Lung microvascular endothelial cell (primary cell): ENCODE measurements around the gene PTRHD1. TPM values are rescaled to one million over a fixed set of nuclear protein-coding genes. Genes with fewer than 3 reads are reported as not detected.

Experiments used
- DNase-seq, 2 donors: peaks; one replicate each; pipeline versions ENCODE4 v3.0.0 to v3.0.0-alpha.2; 2010; ENCODE audit warnings: low read depth in 2 of 2
- total RNA-seq: library from RNA; depleted of rRNA; stranded (reverse); fragments of >200 nt; gene quantifications from 2 replicates; pipeline ENCODE4 v1.2.1, GENCODE V29; 2014

PTRHD1 gene, protein sequence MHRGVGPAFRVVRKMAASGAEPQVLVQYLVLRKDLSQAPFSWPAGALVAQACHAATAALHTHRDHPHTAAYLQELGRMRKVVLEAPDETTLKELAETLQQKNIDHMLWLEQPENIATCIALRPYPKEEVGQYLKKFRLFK
- 37.3 and 42.5 TPM in 2 replicates for total RNA-seq

- DNase-seq, result peak; percentile 97
Observed at GRCh38 chr2:24792874-24793760, at the start of gene PTRHD1, which contains the start of gene CENPO. Gene PTRHD1 (minus strand): TSS chr2:24793391. CDS start chr2:24793377, 14 bp downstream. Gene CENPO (plus strand): TSS chr2:24793425. CDS start chr2:24793920, 495 bp downstream.

DNA sequence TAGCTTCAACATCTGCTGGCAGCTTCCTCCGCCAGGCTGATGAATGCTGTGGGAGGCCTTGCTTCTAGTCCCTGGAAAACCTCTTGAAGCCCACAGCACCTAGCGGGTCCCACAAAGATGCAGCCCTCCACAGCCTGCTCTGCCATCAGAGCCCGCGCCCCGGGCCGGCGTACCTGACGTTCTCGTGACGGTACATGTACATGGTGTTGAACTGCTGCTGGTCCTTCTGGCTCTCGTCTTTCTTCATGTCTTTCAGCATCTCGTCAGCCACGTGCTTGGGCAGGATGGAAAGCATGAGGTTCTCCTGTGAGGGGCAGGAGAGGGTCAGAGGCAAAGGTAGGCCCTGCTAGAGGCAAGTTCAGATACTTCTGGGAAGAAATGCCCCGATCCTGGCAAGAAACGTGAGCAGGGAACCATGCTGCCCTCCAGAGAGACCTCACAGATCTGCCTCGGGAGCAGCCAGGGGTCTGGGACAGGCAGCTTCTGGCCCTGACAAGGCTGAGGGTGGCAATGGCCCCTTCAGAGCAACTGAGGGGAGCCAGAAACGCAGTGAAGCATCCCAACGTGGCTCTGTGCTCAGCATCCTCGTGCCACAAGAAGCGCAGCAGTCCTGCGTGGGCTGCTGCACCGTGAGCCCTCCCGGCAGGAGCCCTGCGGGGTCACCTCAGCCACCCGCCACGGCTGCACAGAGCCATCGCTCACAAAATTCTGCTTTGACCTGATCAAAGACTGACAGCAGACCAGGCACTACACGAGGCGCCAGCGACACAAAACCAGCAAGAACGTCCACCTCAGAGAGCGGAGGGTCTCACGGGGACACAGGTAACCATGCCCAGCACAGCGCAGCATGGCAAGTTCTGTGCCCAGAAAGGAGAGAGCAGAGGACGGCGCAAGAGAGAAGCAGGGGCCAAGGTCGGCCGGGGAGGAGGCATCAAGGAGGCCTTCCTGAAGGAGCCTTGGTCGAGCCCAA, 49.2 kb upstream of the PTRHD1 start:
- no peak for DNase-seq

DNA sequence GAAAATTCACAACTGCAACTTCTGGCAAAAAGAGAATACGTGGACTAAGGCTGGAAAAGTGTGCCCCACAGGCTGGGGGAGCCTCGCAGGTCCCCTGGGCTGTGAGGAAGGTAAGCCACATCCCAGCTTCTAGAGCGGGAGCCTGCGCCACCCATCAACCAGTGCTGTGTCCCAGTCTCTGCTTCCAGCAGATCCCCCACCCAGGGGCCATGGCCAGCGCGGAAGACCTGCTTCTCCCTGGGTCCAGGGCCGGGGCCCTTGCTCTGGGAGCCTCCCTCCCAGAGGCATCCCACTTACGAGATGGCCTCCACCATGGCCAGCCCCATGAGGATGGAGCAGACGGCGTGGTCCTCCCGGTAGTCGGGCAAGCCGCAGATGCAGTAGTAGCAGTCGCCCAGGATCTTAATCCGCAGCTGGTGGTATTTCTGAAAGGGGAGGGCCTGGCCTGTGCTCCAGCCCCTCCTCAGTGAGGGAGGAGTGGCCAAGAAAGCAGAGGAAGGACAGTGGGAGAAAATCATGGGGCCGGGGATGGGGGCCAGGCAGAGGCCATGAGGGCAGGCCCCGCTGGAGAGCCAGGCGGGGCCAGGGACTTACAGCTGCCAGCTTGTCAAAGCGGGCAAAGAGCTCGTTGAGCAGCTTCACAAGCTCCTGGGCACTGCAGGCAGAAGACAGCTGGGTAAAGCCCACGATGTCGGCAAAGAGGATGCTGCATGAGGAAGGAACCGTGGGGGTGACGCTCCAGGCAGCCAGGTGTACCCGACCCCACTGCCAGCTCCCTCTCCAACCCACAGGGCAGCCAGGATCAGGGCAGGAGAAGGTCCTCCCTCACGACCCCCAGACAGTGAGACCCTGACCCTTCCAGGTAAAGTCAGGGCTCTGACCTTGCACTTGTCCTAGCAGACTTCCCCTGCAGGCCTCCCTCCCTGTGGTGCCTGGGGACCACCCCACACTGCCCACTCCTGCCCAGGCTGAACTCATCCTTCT, 48.1 kb upstream of the PTRHD1 start:
- DNase-seq, result no peak

- no peak for DNase-seq
Observed at GRCh38 chr2:24840164-24840869, 47.1 kb upstream of the PTRHD1 start.

DNA sequence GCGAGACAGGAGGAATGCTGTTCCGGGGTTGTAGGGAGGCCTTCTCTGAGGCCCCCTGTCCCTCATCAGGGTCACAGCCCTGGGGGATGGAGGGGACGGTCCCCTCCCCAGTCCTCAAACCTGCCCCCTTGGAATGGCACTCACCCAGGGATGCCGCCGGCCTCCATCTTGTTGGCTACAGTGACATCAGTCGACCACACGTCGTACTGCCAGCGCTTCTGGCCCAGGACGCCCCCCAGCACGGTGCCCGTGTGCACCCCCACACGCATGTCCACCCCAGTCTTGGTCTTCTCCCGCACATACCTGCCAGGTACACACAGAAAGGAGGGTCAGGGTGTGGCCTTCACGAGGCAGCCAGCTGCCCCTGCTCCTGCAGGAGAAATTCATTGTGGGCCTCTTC, 46.5 kb upstream of the PTRHD1 start:
- DNase-seq, result no peak

- no peak for DNase-seq
Observed at GRCh38 chr2:24838541-24838940, 45.4 kb upstream of the PTRHD1 start.

DNA sequence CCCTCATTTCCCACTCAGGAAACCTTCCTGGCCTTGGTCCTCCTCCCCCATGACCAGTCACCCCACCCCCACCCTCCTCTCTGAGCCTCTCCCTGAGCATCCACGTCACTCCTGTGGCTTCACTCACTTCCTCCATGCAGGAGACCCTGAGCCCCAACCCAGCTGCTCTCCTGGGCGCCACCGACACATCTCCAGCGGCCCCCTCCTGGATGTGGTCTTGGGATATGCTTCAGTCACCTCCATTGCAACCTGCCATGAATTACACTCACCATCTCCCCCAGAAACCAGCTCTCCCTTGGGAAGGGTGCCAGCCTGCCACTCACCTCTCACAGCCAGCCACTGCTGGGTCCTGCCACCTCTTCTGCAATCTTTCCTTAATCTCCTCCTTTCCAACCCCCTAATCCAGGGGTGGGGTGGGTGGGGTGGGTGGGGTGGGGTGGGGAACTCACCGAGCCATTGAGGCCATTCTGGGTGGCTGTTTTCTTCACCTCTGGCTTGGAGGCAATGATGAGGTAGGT, 44.9 kb upstream of the PTRHD1 start:
- no peak for DNase-seq

DNA sequence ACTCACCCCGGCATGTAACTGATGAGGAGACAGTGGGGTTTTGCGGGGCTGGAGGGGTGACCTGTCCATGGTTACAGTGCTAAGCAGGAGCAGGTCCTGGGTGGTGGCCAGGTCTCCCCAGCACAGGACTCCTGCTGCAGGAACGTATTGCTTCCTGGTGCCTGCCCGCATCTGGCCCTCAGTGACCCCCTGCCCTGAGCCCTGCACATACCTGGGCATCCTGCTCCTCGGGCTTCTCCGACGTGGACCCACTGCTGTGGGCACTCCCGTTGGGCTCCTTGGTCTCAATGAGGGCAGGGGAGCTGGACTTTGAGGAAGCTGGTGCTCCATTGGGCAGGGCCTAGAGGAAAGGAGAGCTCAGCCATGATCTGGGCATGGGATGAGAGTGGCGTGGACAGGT, 43.5 kb upstream of the PTRHD1 start:
- DNase-seq, result no peak

DNA sequence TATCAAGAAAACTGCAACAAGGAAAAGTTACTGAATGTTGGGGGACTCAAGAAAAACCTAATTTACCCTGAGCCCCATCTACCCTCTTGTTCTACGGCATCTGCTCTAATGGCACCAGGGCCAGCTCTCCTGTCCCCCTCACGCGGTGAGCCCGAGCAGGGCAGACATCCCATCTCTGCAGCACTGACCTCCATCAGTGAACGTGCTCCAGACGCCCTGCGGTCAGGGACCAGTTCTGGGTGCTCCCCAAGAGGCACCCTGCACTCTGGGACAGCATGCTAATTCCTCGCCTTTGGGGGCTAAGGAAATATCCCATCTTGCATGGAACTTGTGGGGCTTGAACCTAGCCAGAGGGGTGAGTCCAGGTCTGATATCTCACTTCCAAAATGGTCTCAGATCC, 43.0 kb upstream of the PTRHD1 start:
- DNase-seq, result no peak

- peak in 1 of 2 donors; percentile 29 for DNase-seq
Observed at GRCh38 chr2:24835411-24835810, 42.2 kb upstream of the PTRHD1 start.

GRCh38 chr2:24834733-24835395, 41.7 kb upstream of the PTRHD1 start:
- DNase-seq, result no peak

- no peak for DNase-seq
Observed at GRCh38 chr2:24833821-24834732, 40.9 kb upstream of the PTRHD1 start.

DNA sequence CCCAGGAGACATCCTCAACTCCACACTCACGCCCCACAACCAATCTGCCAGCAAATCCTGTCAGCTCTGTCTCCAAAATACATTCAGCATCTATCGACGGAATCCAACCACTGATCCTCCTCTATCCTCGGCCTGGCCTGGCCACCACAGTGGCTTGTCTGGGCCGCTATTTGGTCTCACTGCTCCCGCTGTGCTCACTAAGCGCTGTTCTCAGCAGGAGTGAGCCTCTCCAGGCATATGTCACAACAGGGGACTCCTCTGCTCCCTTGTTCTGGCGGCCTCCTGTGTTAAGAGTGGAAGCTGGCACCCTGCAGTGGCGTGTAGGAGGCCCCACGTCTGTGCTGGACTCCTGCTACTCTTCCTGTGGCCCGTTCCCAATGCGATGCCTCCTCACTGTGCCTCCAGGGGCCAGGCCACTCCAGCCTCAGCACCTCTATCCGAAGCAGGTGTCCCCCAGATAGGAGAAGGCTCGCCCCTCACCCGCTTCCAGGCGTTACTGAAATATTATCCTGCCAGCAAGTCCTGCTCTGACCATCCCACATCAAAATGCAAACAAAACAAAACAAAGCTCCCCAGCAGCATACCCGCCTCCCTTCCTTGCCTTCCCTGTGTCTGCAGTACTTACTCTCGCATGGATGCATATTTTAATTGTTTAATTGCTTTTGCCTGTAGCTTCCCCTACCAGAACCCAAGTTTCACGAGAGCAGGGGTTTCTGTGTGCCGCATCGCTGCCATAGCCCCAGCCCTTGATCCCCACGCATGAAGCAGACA, 39.9 kb upstream of the PTRHD1 start:
- no peak for DNase-seq

- no peak for DNase-seq
Observed at GRCh38 chr2:24832521-24832920, 39.3 kb upstream of the PTRHD1 start.

DNA sequence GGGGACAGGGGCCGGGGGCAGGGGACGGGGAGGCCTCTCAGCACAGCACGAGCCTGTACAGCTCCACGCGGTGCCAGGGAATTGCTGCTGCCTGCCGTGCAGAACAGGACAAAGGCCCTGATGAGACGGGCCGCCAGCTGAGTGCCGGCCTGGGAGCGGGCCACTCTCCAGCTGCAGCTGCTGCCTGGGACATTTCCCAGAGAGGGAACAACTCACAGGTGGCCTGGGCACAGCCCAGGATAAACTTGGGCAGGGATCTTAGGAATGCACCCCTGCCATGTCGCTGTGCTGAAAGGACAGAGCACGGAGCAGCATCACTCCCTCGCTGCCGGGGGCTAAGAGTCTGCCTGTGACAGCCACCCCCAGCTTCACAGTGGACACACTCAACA, 38.9 kb upstream of the PTRHD1 start:
- no peak for DNase-seq

GRCh38 chr2:24831221-24832072, 38.3 kb upstream of the PTRHD1 start:
- DNase-seq, result no peak
